Transverse colon (tissue), 4 donors: ENCODE results near the gene SPATA24.

Experiments used
- CTCF ChIP-seq, 5 experiments: fragments of 200-600 bp in 3 of 5; fragments of 450-650 bp in 2 of 5; sonication (generic) in 3 of 5; IDR thresholded peaks; 1 replicate in 2 of 5; 2 replicates in 3 of 5; pipeline ENCODE4 v1.5.1; 2016 to 2017; ENCODE audit warnings: antibody characterized with exemption in 5 of 5, inconsistent platforms in 3 of 5, mild to moderate bottlenecking in 2 of 5, moderate library complexity in 1 of 5
- POLR2A ChIP-seq: fragments of 450-650 bp; IDR thresholded peaks from one replicate; pipeline ENCODE4 v1.6.1; 2016; ENCODE audit warnings: antibody characterized with exemption, mild to moderate bottlenecking, moderate library complexity
- POLR2AphosphoS5 ChIP-seq, 3 donors: sonication (generic); formaldehyde crosslinking; IDR thresholded peaks; one replicate each; pipeline ENCODE4 v1.6.1; 2016; ENCODE audit warnings: antibody characterized with exemption in 3 of 3

GRCh38 chr5:139368613-139369012 lies 35.3 kb downstream of the SPATA24 start:
- TF ChIP-seq POLR2AphosphoS5 (IDR thresholded peaks at IDR 0.05) (no peak), CTCF (IDR thresholded peaks at IDR 0.05) (no peak), POLR2A (no peak)
